ENCODE measurements around the gene UGT1A4.
"Not testable (repeated sequence)": the region's sequence is repeated elsewhere in the genome, so short reads cannot be mapped to it uniquely, and the experiment has no call there.

- not testable (repeated sequence) for TF ChIP-seq CTCF (conservative IDR thresholded peaks at IDR 0.05 in 1 of 2, IDR thresholded peaks at IDR 0.05 in 1 of 2; ENCODE audit: low read depth in 1 of 2, low read length in 2 of 2); EZH2 (IDR thresholded peaks at IDR 0.05; ENCODE audit: low read length, missing control alignments)
Observed at GRCh38 chr2:233700842-233701241, 17.7 kb upstream of the UGT1A4 start.
